GM18519 (cell line): ENCODE results near the gene DNAH6.
"Not testable (repeated sequence)": the region's sequence is repeated elsewhere in the genome, so short reads cannot be mapped to it uniquely, and the experiment has no call there.

Source experiments
- ATAC-seq: cut with Tn5 transposase; IDR thresholded peaks from one replicate; pipeline ENCODE4 v1.9.1; 2021; ENCODE audit warnings: mild to moderate bottlenecking, moderate library complexity; ENCODE audit not compliant: unreplicated experiment, low FRiP score

The DNAH6 gene, protein sequence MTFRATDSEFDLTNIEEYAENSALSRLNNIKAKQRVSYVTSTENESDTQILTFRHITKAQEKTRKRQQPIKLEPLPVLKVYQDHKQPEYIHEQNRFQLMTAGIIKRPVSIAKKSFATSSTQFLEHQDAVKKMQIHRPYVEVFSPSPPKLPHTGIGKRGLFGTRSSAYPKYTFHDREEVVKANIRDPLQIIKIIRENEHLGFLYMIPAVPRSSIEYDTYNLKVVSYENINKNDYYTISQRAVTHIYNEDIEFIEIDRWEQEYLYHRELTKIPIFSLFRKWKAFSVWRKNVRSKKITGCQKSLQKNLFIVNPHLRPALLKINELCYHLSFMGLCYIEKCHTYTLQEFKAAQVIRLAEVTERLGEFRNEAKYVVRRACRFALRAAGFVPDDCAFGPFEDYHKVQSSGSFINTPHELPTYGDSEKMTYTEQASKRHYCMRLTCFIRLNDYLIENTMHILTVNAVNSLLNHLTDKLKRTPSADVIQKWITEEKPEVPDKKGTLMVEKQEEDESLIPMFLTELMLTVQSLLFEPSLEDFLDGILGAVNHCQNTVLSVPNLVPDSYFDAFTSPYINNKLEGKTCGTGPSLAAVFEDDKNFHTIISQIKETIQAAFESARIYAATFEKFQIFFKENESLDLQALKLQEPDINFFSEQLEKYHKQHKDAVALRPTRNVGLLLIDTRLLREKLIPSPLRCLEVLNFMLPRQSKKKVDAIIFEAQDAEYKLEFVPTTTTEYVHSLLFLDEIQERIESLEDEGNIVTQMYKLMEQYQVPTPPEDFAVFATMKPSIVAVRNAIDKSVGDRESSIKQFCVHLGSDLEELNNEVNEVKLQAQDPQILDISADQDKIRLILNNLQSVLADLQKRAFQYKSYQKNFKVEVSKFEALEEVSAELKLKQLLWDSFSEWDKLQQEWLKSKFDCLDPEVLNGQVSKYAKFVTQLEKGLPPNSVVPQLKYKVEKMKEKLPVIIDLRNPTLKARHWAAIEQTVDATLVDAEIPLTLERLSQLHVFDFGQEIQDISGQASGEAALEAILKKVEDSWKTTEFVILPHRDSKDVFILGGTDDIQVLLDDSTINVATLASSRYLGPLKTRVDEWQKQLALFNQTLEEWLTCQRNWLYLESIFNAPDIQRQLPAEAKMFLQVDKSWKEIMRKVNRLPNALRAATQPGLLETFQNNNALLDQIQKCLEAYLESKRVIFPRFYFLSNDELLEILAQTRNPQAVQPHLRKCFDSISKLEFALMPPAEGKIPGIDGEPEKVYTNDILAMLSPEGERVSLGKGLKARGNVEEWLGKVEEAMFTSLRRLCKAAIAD (N-terminal part only)

GRCh38 chr2:84516234-84516986 is at the start of gene DNAH6:
DNAH6 (plus strand) TSS chr2:84516498; CDS start chr2:84517827, 1,329 bp downstream.
- peak; percentile 96 for ATAC-seq

- no peak for ATAC-seq
Measured at GRCh38 chr2:84467389-84467788, 48.9 kb upstream of the DNAH6 start.

DNA sequence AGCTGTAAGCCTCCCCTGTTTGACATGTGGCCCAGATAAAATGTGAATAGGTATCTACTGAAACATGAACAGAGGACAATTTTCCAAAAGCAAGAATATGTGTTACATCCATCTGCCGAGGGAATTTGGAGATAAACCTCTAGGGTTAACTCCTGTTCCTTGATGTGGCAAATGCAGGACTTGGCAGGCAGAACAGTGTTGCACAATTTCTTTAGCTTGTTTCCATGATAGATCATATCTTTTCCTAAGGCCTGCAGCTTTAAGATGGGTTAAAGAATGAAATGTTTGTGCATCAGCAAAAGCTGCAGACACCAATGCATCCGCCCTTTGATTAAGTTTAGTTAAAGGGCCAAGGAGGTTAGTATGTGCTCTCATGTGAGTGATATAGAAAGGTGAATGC is 43.9 kb upstream of the DNAH6 start:
- not testable (repeated sequence) for ATAC-seq

GRCh38 chr2:84472856-84473565 is 43.3 kb upstream of the DNAH6 start:
- no peak for ATAC-seq

DNA sequence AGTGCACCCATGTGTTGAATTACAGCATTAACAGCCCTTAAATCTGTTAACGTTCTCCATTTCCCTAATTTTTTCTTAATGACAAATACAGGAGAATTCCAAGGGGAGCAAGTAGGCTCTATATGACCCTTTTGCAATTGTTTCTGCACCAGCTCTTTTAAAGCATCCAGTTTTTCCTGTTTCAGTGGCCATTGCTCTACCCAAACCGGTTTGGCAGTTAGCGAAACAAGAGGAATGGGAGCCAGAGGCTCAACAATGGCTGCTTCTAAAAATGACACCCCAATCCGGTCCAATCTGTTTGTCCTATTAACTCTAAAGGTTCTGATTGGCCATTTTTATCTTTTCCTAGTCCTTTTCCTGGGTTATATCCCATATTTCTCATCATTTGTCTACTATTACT is 42.1 kb upstream of the DNAH6 start:
- ATAC-seq, result no peak

DNA sequence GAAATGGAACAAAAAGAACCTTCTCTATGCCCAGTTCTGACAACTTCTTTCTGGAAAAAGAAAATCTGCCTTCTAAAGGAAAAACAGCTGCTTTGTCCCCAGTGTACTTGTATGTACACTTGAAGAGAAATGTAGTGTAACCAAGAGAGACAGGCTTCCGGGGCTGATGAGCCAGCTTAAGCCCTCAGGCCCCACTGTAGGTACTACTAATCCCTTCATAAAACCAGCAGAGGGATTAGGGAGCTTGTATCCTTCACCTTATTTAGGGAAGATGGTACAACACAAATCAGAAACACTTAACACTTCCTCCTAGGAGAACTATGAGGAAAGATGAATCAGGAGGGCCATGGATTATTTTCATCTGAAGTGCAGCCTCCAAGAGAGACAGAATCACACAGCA is 38.4 kb upstream of the DNAH6 start:
- ATAC-seq, result no peak

DNA sequence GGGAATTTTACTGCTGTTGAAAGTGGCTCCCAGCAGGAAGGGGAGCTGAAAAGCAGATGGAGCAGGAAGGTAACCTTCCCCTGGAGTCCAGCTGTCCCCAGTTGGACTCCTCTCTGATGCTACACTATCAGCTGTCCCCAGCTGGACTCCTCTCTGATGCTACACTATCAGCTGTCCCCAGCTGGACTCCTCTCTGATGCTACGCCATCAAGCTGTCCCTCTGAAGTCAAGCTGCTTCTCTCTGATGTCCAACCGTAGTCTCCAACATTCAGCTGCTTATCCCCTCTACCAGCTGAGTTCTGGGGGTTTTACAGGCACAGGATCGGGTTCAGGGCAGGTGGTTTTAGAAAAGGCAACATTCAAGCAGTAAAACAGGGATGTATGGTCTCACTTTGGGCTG is 37.4 kb upstream of the DNAH6 start:
- no peak for ATAC-seq

DNA sequence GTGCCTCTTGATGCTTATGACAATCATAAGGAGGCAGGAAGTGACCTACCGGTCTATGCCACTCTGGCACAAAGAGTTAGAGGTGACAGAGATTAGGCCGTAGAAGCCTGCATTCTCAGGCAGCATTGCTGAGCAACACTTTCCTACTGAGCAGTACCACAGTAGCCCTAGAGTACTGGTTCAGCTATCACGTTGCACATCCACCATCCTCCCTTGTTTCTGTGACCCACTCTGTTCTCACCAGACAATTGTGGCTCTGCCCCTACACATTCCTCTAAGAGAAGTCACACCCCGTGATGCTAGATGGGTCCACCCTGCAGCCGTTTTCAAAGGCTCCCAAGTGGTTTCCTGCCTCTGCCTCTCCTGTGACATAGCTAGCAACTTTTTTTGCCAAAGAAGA is 34.6 kb upstream of the DNAH6 start:
- no peak for ATAC-seq

- no peak for ATAC-seq
Measured at GRCh38 chr2:84482603-84483002, 33.7 kb upstream of the DNAH6 start.

GRCh38 chr2:84483320-84483719 is 33.0 kb upstream of the DNAH6 start:
- ATAC-seq, result no peak

DNA sequence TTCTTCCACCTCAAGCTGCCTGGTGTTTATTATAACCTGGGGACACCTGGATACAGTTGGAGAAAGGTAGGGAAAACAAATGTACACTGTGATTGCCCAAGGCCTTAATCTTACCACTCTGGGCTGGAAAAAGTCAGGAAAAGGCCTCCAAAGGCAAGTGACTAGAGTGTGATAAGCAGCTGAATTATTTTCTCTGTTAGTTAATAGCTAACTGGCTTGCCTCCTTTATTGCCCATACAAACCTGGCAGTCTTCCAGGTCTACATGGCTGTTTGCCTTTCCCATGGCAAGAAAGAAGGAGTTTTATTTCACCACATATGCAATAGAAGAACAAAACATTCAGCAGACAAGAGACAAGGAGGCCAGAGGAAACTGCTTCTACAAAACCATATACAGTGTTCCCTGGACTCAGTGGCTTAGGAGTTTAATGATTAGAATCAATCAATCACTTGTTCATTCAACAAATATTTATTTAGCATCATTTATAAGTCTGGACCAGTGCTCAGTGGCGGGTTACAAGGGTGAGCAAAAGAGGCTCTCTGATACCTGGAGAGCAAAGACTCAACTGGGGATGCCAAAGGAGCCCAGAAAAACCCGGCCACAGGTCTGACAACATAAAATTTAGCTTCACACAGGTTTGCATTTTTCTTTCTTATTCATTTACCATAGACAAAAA is 29.7 kb upstream of the DNAH6 start:
- no peak for ATAC-seq

DNA sequence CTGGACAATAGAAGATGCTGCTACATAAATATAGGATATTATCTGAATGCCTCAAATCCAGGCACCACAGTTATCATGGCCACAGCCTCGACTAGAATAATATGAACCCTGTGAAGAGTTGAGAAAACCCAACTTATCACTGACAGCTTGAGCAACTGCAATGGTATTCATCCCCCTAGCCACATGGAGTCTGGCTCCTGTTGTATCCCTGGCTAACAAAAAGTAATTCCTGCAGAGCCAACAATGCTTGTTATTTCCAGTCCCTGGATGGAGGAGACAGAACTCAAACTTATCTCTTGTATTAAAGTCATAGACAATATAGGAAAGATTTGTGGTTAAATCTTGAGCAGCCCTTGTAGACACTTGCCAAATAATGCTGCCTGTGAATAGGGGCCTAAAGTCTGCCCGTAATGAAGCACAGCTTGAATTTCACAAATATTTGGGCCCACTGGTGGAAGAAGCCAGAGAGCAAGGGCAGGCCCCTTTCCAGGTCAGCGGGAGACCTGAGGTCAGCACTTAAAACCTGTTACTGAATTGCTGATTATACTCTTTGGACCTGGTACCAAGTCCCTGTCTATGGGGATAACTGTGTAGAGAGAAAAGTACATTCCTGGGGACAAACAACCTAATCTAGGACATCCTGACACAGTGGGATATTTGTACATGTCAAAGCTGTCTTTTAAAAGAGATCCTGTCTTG is 28.9 kb upstream of the DNAH6 start:
- no peak for ATAC-seq

DNA sequence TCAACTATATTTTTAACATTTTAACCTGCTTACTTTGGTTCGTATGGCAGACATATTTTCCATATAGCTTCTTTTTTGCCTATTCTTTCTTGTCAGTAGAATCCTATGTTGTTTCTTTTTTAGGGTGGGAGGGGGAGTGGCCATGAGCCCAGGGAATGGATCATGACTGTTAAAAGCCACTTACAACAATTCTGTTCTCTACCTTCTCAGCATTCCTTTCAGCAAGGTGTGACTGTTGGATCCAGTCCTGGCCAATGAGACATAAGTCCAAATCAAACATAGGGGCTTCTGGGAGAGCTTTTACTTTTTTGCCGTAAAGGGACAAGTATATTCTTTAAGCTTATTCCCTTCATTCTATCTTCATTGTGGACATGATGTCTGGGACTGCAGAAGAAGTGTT is 25.0 kb upstream of the DNAH6 start:
- no peak for ATAC-seq

DNA sequence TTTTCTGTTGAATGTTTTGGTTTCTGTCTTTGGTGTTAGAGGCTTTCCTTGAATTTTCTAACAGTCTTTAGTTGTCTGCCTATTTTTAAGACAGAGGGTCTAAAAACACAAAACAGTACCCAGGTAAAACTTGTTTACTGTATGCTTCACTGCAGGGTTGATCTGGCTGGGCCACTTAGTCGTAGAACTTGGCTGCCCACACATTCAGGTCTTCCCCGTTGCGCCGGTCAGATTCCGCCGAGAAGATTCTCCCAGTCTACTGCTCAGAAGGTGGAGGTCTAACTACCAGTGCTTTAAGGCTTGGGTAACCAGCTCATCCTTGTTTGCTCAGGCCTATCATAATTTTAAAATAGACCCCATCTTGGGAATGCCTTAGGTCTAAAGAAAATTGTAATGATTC is 24.6 kb upstream of the DNAH6 start:
- no peak for ATAC-seq

DNA sequence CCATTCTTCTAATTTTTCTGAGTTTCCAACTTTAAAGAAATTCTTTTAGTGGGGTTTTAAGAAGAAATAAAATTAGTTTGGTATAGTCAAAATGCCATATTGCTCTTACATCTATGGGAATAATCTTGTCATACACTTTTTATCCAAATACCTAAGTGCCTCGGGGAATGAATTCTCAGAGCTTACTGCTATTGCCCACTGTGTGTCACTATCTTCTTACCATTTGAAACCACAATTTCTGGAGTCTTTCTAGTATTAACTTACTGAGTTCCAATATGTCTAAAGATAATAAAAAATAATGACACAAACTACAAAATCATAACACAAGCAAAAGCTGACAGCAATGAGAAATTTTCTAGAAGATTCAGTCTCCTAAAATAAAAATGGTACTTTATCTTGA is 23.7 kb upstream of the DNAH6 start:
- no peak for ATAC-seq

DNA sequence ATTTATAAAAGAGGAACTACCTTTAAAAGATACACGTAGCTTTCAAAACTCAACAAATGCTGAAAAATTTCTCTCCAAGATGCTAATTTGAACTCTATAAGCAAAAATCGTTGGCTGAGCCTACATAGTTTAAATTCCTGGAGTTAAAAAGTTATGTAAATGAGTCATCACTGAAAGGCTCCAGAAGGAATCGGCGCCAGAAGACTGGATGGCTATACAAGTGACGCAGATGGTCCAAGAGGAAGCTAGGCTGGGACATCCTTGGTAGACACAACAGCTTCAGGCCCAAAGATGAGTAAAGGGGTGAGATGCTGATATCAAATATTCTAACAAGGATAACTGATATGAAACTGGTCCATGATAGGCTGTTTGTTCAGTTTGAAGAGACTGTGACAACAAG is 22.8 kb upstream of the DNAH6 start:
- no peak for ATAC-seq

DNA sequence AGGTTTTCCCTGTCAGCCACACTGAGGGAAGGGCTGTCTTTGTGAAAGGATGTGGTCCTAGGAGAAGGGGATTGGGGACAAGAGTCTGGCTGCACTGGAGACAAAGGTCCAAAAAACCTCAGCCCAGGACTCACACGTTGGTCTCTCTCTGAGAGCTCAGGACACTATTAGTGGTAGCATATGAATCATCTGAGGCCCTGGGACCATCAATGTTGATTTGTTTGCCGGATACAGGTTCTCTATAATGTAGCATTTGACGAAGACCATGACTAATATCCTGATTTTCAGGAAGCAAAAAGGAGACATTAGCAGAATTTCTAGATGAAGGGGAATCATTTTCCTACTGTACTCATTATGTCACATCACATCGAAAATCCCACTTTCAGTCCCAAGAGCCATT is 22.2 kb upstream of the DNAH6 start:
- ATAC-seq, result no peak

DNA sequence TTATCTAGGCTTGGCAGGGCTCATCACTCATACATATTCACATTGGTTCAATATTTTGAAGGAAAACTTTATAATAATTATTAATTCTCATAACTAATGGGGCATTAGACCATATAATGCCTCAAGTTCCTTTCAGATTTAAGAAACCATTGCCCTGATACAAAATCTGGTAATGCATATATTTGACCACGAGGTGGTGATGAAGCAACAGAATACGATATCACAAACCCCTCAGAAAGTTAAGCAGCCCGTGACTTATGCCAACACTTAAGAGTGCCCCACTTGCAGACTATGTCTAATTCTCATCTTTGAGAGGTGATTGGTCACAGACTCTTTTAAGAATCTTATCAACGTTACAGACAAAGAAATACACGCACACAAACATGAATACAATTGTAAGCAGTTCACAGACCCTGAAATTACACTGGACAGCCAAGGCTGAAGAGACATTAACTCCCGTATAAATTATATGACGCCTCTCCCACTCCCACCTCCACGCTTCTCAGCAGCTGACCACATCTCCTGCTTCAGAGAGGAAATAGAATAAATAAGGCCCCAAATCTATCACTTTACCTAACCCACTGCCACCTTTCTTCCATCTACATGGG is 20.7 kb upstream of the DNAH6 start:
- peak; percentile 79 for ATAC-seq
